GOT3 (cell line): Measurements from ENCODE around the gene TESPA1.

Experiments
- DNase-seq: peaks from one replicate; lab custom pipeline; 2025; ENCODE audit warnings: mixed read lengths; lab: John Stamatoyannopoulos, UW

TESPA1 gene

DNA sequence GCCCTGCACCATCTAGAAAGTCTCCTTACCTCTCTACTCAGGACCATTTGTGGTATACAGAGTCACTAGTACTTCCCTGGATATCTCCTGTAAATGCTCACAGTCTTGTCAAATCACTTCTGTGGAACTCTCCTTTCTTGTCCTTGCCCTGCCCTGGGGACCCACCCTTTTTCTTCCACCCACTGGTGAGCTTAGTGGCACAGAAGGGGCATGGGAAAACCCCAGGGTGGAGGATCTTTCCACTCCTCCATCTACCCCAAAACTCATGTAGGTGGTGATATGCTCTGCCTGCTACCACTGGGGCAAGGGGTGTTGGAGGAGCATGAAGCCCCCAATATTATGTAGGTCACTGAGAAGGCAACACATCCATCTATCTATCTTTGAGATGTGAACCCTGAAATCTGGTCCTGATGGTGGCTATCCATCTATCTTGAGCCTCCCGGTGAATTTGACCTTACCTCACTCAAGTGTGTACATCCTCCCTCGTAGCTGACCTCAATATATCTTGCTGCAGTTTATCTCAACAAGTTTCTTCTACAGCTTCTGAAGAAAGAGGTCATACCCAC, 943 bp downstream of the TESPA1 start:
- DNase-seq = no peak

DNA sequence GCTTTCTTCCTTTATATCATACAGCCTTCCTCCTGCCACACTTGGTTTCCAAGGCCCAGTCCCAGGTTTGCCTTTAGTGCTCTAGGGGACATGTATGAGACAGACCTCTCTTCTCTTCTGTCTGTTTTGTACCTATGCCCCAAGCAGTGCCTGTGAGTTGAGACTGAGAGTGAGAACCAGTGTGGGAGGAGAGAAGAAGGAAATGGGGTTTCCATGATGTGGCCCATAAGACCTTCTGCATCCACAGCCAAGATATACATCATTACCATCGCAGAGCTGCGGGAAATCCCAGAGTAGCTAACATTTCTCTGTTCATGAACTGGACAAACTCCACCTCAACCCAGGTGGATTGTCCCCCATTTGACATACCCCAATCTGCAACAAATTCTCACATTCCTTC, 2.8 kb downstream of the TESPA1 start:
- no peak for DNase-seq

DNA sequence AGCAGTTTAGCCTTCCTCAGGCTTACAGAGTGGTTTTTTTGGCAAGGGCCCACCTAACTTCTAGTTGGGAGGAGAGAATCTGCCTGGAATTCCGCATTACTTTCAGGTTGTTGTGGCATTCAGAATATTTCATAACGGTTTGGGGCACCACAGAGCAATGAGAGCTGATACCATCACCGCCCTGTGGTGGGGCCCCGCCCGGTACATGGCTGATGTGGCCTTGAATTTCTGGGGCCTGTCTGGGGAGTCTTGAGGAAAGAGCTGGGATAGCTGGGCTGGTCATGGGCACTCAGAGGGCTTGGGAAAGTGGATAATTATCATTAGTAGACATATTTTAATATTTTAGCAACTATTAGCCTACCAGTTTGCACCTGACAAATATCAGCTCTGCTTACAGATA, 4.2 kb downstream of the TESPA1 start:
- DNase-seq = no peak

DNA sequence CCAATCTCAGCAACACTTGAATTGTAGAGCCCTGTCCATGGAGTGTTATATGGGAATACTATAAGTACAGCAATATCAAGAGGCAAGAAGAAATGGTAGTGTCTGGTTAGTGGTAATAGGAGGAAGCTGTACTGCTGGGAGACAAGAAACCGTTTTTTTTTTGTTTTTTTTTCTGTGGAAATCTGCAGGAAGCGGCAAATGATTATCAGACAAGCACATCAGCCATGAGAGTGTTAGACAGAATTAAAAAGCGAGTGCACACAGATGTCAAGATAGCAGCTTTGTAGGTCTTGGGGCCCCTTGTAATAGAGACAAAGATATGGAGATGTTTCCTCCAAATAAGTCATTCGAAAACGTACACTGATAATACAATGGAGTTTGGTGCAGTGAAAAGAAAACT, 6.7 kb downstream of the TESPA1 start:
- no peak for DNase-seq

DNA sequence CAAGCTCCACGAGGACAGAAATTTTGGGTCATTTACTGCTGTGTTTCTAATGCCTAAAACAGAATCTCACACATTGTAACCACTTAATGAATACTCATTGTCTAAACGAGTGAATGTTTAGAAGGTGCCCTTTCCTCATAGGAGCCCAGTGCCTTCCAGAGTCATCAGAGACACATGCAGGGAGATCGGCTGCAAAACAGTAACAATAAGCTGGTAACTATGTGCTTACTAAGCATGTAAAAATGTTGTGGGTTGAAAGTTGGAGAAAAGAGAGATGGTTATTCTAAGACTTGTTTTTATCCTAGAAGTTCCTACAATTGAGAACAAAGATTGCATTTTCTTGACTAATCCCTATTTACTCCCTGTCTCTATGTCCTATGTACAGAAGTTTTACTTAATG, 7.4 kb downstream of the TESPA1 start:
- no peak for DNase-seq

DNA sequence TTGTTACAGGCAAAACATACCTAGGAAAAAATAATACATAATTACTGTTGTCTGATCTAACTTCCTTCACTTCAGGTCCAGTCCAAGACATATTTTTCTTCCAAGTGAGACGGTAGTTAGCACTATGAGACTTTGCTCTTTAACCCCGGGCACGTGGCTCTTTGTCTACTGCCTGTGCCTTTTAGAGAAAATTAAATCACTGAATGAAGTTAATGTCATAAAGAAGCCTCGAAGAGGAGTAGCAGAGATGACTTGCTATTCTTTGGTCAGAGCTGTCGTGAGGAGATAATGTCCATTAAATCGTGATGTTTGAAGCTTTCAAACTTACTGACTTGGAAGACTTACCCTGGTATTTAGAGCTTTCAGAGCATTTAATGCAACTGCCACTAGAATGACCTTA, 8.7 kb downstream of the TESPA1 start:
- DNase-seq = no peak

DNA sequence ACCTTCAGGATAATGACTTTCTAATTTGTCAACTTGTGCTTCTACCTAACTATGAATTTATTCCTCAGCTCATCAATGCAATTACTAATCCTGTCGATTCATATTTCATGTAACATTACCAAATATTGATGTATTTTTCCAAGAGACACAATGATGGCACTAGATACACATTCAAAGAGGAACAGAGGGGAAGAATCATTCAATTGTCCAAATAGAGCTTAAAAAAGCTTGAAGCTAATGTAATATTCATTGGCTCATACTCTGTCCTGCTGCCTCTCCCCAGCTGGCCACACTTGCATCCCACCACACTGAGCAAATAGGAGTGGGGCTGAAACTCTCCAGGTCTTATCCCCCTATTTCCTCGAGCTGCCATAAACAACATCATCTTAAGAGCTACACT, 9.3 kb downstream of the TESPA1 start:
- DNase-seq = no peak

DNA sequence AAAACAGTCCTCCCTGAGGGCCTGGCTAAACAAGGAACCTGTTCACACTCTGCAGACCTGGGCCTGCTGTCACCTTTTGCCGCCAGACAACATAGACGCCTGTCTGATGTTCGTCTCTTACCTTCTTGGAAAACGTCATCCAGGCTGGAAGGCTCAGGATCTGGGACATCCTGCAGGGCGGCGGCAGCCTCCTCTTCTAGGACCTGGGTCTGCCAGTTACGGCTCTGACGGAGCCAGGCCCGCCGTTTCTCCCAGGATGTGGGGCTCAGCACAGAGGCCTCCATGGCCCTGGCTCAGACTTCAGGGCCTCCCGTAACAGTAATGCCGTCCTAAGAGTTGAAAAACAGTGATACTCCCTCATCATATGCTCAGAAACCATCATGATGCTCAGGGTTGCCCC, 10.3 kb downstream of the TESPA1 start:
- DNase-seq = no peak

DNA sequence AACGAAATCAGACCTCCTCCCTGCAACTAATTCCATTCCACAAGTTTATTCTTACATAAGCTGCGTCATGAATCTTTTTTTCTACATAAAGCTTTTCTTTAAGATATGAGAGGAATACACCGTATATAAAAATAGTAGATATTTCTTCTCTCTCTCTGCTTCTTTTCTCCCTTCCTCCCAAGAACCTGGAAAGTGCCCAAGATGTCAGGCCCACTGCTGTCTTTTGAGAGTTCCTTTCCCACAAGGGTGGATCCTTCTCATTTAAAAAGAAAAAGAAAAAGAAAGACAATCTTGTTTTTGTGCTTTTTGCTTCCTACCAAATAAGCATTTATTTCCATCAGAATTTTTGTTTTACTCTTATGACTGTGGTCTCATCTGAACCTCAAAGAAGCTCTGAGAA, 11.0 kb downstream of the TESPA1 start:
- no peak for DNase-seq

DNA sequence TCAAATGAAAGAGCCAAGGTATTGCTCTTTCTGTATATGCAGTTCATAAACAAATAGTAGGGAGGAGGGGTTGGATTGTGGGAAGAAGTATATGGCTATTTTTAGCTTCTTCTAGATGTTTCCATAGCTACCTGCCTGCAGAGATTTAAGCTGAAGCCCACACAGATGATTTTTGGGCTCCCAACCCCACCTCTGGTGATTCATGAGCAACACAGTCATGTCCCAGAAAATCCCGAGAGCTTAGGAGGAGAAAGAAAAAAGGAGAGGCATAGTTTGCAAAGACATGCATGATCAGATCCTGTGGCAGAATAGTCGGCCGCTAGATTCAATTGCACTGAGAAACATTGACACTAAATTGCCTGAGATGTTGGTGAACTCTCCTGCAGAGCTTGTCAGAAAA, 13.8 kb downstream of the TESPA1 start:
- DNase-seq = no peak

DNA sequence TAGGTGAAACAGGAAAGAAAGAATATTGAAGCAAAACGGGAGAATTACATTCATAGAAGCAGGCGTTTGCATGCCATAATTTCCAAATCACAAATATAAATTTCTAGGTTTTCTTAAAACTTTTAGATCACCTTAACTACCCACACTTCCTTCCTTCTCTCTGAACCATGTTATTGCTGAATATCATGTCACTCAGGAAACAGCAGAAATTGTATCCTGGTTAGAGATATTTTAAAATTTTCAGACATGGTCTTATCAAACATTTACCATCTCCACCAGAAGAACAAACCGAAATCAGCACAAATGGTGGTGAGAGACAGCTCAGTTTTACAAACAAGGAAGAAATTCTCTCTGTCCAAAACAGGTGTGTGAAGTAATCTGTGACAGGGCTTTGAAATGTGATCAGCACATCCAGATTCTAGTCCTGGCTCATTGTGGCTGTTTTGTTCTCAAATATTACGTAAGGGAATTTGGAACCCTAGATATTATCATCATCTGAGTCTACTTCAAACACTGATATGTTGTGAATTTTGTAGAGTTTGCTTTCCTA, 16.3 kb downstream of the TESPA1 start:
- DNase-seq = no peak

DNA sequence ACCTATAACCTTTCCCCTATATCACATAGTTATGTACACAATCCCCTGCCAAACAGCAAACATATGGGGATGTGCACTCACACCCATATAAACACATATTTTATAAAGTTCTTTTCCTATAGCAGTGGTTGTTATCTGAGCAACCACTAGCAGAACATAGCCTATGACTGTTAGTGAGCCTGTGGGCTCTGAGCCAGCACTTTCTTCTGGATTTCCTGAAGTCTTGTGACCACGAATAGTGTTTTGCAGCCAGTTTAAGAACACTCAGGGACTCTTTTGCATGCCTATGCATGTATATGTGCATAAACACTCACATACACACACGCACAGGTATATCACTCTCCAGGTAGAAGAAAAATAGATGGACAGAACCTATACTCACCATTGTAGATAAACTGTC, 17.1 kb downstream of the TESPA1 start:
- DNase-seq = no peak

DNA sequence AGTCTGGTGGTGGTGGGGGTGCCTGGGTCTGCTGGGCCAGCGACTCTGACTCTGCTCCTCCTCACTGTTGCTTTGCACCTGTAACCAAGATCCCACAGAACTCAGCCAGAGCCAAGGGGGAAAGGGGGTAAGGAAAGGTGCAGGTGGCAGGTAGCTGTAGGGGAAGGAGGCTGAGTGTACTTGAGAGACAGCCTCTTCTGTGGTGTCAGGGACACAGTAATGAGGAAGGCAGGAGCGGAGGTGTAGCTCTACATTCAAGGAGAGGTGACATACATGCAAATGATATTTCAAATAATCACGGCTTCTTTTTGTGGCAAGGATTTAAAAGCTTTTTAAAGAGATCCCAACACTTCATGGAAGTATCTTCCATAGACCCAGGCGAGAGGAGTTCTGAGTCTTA, 23.4 kb downstream of the TESPA1 start:
- DNase-seq = no peak

DNA sequence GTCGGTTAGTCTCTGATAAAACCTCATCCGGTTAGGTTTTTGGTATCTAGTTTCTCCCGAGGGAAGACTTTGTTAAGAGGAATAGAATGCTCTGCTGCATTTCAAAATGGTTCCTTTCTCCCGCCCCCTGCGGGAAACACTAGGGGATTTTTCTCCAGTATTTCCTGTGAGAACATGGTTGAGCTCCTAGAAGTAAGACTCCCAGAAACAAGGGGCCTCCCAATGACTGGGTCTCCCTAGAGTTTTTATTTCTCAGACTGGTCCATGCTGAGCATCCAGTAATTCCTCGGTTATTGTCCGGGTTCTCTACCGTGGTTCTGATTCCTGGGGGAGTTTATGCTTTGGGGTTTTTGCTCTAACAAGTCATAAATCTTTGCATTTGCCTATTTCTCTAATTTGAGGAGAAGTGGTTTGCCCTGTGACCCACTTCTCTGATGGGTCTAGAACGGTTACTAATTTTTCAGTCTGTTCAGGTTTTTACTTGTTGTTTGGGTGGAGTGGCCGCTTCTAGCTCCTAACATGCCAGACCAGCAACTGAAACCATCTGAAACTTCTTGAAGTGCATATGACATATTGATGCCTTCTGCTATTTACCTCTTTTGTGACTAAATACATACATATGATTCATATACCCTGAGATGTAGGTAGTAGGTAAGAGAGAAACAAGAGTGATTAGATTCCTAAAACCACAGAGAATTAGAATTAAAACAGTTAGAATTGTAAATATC, 25.1 kb downstream of the TESPA1 start:
- no peak for DNase-seq

DNA sequence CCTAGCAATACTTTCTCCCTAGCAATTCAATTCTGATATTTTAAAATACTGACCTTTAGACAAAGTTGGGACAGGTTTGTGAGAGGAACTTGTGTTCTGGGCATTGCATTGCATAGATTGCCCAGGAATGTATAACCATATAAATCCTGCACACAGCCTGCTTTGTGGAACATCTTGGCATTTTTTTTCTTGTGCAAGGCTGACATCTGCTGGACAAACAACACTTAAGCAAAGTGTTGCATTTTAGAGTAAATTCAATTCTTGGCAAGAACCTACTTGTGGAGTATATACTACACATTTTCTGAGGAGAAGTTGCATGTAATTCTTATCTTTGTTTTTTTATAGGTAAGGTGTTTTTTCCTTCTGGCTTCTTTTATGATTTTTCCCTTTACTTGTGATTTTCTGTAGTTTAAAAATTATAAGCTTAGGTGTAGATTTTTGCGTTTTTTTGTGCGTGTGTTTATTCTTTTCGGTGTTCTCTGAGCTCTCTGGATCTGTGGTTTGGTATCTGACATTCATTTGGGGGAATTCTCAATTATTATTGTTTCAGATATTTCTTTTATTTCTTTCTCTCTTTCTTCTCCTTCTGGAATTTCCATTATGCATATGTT, 26.4 kb downstream of the TESPA1 start:
- no peak for DNase-seq

DNA sequence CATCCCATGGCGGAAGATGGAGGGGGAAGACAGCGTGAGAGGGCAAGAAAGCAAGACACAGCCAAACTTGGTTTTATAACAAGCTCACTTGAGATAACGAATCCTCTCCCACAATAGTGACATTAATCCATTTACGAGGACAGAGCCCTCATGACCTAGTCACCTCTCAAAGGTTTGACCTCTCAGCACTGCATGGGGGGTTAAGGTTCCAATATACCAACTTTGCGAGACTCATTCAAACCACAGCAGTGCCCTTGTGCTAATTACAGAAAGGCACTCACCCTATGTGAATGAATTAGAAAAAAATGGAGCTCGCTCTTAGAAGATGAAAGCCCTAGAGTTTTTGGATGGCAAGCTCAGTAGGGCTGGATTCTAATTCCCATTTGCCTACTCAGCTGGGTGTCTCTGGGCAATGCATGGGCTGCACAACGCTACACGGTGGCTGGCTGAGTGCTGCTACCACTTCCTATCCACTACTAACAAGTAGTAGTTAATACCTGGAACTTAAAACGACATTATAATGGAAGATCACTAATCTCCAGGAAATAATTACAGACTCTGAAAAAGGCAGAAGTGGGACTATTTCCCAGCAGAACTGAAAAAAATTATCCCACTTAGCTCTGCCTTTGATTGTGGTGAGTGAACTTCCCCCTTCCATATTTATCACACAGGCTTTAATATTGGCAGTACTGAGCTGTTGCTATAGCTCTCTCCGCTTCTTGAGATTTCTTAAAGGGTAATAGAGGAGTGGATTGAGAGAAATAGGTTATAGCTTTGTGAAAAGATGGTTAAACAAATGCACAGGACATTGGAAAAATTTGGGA, 27.5 kb downstream of the TESPA1 start:
- DNase-seq = no peak

DNA sequence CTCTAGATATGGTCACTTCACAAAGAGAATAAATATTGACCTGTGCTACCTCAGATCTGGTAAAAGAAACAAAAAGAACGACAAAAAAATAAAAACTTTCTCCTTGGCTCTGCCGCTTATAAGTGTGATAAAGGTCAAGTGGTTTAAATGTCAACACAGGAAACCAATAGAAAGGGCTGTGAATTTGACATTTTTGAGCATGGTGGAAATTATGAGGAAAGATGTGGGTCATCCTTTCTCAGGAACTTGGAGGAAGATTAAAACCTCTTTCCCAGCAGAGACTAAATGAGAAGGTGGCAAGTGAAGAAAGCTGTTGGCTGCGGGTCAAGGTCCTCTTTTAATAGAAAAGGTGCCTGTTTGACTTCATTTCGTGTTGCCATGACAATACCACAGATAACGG, 28.2 kb downstream of the TESPA1 start:
- DNase-seq = no peak

DNA sequence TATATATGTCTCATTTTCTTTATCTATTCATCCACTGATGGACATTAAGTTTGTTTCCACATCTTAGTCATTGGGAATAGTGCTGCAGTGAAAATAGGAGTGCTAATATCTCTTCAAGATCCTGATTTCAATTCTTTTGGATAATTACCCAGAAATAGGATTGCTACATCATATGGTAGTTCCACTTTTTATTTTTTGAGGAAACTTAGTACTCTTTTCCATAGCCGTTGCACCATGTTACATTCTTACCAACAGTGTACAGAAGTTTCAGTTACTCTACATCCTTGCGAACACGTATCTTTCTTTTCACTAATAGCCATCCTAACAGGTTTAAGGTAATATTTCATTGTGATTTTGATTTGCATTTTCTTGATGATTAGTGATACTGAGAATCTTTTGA, 29.8 kb downstream of the TESPA1 start:
- no peak for DNase-seq

DNA sequence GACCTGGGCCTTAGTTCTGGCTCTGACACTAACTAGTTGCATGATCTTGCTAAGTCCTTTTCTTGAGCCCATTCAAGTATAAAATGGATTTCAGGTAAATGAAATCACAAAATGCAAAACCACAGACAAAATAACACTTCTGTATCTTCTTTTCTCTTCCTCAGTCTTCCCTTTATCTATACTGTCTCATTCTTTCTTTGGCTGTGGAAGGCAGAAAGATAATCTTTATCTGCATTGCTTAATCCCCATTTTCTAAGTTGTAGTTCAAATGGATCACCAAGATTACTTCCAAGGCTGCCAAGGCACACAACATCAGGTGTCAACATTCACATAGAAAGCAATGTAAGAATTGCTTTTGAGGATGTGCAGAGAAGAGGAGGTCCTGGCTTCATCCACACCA, 30.3 kb downstream of the TESPA1 start:
- no peak for DNase-seq

DNA sequence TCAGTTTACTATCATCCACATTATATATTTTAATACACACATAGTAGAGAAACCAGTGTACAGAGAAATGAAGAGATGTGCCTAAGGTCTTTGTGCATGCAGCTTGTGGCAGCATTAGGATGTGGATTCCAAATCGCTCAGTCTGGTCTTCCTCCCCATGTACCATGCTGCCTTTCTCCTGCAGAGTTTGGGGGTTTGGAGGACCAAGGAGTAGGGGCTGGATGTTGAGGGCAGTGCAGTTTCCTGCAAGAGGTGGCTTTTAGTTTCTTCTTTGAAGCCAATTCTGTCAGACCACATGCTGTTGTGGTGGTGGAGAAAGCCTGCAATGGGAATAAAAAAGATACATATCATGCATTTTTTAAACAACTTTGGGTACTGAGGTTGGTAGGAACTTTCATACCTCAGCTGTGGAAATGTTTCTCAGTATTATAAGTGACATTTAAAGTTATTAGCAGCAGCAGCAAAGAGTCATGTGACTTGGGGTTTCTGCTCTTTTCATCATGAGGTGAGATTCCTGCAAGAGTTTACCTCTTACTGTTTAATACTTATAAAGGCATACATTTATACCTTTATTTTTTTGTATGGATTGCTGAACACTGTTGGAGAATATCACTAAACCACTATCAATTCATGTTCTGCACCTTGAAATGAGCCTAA, 34.4 kb downstream of the TESPA1 start:
- no peak for DNase-seq

DNA sequence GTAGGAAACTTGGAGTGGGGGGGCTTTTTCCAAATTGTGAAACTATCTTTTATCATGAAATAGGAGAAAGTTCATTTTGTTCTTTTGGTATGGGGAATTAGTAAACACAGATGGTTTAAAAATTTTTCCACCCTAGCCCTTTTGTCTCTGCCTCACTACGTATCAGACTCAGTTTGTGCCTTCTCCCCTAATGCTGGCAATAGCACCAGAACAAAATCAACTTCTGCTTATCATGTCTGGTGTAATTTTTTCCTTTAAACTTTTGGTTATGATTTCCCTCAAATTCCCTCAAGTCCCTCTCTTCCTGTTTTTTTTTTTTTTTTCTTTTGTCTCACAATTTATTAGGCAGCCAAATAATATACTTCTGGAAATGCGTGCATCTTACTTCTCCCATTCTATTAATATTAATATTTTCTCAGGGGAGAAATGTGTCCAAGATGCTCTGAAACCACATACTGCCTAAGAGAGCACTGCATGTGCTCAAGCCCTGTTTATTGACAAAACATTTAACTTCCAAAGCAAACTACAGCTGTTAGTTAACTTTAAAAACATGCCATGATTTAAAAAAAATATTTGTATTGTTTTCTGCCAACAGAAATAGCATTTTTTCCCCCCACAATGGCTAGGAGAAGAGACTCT, 35.4 kb downstream of the TESPA1 start:
- DNase-seq = no peak

DNA sequence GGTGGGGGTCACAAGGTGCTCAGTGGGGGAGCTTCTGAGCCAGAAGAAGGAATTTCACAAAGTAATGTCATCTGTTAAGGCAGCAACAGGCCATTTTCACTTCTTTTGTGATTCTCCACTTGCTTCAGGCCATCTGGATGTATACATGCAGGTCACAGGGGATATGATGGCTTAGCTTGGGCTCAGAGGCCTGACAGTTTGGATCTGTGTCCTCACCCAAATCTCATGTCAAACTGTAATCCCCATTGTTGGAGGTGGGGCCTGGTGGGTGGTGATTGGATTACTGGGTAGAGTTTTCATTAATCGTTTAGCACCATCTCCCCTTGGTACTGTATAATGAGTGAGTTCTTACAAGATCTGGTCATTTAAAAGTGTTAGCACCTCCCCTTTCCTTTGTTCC, 36.4 kb downstream of the TESPA1 start:
- DNase-seq = no peak
